GM18499 (cell line): ENCODE results near the gene TMEM263.
"Not testable (repeated sequence)": the region's sequence is repeated elsewhere in the genome, so short reads cannot be mapped to it uniquely, and the experiment has no call there.

Experiments used
- ATAC-seq: cut with Tn5 transposase; IDR thresholded peaks from one replicate; pipeline ENCODE4 v1.9.1; 2021; ENCODE audit warnings: moderate number of reproducible peaks; ENCODE audit not compliant: insufficient read depth, unreplicated experiment

TMEM263 gene

DNA sequence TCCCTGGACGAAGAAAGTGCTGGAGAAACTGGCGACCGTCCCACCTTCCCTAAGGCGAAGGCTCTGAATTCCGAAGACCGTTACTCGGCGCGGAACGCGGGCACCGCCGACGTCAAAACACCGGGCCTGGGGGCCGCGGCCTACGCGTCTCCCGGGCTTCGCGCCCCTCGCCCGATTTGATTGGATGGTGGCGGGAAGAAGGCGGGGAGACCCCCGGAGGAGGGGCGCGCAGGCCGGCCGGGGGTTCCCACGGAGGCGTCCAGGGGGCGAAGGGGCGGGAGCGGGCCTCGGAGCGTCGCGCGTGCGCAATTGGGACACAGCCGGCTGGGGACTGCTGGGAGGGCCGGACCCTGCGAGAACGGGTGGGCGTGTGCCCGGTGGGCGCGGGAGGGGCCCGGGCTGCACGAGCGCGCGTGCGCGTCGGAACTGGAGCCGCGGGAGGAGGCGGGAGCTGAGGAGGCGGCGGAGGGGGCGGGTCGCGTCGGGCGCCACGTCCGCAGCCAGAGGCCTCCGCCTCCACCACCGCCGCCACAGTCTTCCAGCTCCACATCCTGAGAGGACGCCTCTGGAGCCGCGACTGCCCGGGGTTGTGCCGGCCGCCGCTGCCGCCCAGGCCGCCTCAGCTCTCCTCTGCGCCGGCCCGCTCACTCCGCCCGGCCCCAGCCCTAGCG is at the start of gene TMEM263:
TMEM263 (plus strand) TSS at position 531 of the 671 bp plus-strand sequence. CDS start 11,210 bp downstream, outside the sequence.
- ATAC-seq: peak; percentile 42

GRCh38 chr12:106906715-106907114 is 49.0 kb upstream of the TMEM263 start:
- no peak for ATAC-seq

DNA sequence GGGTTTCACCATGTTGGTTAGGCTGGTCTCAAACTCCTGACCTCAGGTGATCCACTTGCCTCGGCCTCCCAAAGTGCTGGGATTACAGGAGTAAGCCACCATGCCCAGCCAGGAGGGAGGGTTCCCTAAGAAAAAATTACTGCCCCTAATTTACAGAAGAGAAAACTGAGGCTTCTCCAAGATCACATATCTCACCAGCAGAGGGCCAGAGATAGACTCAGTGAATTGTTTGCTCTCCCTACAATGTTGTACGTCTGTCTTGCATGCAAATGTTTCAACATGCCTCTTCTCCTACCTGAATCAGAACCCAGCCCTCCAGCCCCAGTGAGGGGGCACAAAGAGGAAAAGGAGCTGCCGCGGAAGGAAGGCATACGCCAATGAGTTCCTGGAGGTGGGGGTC is 48.3 kb upstream of the TMEM263 start:
- ATAC-seq: no peak

GRCh38 chr12:106907846-106908245 is 47.9 kb upstream of the TMEM263 start:
- no peak for ATAC-seq

GRCh38 chr12:106908561-106908960 is 47.1 kb upstream of the TMEM263 start:
- ATAC-seq: no peak

DNA sequence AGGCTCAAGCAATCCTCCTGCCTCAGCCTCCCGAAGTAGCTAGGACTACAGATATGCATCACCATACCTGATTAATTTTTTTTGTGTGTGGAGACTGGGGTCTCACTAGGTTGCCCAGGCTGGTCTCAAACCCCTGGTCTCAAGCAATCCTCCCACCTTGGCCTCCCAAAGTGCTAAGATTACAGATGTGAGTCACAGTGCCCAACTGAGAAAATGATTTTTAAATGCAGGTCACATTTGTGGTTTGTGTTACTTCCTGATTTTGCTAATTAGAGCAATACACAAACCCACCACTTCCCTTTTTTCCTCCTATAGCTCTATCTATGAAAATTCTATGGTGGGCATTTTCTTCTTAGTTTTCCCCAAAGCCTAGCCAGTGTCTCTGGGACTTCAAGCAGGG is 45.5 kb upstream of the TMEM263 start:
- peak; percentile 47 for ATAC-seq

GRCh38 chr12:106911581-106911980 is 44.1 kb upstream of the TMEM263 start:
- no peak for ATAC-seq

- no peak for ATAC-seq
These were observed 42.3 kb upstream of the TMEM263 start for GRCh38 chr12:106913456-106913855.

- ATAC-seq: no peak
These were observed 40.7 kb upstream of the TMEM263 start for GRCh38 chr12:106914796-106915634.

- ATAC-seq: no peak
These were observed 40.1 kb upstream of the TMEM263 start for GRCh38 chr12:106915635-106916026.

- no peak for ATAC-seq
These were observed 38.2 kb upstream of the TMEM263 start for GRCh38 chr12:106917503-106917902.

DNA sequence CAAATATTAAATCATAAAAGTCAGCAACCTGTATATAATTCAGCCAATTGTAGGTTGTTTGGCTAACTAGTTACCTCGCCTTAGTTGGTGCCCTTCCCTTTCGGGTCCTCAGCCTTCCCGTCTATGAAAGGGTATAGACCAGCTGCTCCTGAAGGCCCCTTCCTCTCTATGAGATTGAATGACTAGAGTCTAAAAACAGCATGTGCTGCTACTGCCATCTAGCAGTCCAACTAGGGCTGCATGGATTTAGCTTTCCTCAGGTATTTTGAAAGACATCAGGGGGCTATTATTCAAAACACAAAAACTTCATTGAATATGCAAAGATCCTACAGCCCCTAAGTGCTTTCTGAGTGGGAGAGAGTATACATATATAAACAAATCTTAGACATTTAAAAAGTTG is 37.0 kb upstream of the TMEM263 start:
- ATAC-seq: no peak

DNA sequence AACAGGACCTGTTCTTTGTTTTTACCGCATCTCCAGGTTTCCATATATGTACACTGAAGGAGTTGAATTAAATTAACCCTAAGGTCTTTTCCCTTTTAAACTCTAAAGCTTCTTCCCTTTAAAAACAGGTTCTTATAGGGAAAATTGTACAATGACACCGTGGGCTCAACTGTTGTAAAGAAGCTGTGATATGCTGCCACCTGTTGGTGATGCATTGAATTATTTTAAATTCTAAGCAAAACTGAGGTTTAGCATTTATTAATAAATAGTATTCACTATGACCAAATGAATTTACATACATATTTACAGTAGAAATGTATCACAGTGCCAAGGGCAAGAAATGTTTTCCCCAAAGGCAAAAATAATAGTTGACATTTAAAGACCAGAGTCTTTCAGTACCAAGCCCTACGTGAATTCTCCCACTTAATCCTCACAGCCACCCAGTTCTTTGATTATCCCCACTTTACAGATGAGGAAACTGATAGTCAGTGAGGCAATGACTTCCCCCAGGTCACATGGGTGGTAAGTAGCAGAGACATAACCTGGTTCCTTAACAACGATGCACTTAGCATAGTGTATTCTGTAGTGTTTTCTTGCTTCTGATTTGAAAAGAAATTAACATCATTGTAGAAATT is 35.7 kb upstream of the TMEM263 start:
- no peak for ATAC-seq

DNA sequence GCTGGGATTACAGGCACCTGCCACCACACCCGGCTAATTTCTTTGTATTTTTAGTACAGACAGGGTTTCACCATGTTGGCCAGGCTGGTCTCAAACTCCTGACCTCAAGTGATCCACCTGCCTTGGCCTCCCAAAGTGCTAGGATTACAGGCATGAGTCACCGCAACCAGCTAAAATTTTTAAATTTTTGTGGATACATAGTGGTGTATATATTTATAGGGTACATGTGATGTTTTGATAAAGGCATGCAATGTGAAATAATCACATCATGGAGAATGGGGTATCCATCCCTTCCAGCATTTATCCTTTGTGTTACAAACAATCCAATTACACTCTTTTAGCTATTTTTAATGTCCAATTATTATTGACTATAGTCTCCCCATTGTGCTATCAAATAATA is 33.7 kb upstream of the TMEM263 start:
- ATAC-seq: not testable (repeated sequence)

DNA sequence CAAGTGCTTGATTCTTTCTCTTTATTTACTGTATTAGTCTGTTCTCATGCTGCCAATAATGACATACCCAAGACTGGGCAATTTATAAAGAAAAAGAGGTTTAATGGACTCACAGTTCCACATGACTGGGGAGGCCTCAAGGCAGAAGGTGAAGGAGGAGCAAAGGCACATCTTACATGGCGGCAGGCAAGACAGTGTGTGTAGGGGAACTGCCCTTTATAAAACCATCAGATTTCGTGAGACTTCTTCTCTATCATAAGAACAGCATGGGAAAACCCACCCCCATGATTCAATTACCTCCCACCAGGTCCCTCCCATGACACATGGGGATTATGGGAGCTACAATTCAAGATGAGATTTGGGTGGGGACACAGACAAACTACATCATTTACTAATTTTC is 32.1 kb upstream of the TMEM263 start:
- ATAC-seq: not testable (repeated sequence)

- ATAC-seq: no peak
These were observed 31.3 kb upstream of the TMEM263 start for GRCh38 chr12:106924268-106924861.

DNA sequence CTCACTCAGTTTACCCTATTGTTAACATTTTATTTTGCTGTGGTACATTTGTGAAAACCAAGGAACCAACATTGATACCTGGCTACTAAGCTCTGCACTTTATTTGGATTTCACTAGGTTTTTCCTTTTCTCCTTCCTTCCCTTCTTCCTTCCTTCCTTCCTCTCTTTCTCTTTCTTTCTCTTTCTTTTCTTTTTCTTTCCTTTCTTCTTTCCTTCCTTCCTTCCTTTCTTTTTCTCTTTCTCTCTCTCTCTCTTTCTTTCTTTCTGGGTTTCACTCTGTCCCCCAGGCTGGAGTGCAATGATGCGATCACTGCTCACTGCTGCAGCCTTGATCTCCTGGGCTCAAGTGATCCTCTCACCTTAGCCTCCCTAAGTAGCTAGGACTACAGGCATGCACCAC is 29.1 kb upstream of the TMEM263 start:
- ATAC-seq: no peak

DNA sequence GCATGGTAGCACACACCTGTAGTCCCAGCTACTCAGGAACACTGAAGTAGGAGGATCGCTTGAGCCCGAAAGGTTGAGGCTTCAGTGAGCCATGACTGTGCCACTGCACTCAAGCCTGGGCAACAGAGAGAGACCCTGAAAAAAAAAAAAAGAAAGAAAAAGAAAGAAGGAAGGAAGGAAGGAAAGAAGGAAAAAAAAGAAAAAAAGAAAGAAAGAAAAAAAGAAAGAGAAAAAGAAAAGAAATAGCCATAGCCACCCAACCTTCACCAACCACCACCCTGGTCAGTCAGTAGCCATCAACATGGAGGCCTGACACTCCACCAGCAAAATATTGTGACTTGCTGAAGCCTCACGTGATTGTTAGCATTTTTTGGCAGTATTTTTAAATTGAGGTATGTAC is 21.4 kb upstream of the TMEM263 start:
- ATAC-seq: no peak

DNA sequence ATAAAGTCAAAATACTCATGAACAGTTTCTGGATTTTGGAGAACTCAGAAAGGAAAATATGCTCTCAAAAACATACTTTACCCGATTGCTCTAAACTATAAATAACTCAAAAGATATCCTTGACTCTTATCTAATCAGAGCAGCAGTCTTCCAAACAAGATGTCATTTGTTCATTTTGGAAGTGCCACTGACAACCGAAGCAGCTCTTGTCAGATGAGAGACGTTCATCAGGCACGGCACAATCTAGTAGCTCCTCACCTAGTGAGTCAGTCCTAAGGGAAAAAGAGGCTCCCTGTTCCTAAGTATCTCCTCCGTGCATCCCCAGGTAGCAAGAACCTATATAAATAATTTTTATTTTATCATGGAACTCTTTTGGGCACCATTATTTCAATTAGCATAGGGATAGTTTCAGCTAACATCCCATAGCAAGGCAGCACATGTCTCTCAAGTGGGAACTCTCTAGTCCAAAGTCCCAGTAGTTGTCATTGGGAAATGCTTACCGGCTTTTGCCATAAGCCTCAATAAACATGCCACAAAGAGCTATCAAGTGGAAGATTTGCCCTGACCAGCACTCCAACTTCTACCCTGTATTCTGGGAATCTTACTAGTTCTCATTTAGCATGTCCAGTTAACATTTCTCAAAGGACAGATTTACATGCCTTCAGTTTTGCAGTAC is 14.1 kb upstream of the TMEM263 start:
- no peak for ATAC-seq

GRCh38 chr12:106942775-106943174 is 12.9 kb upstream of the TMEM263 start:
- no peak for ATAC-seq
